Measurements from ENCODE around the gene GRM5. TPM values are rescaled to one million over a fixed set of nuclear protein-coding genes. Genes with fewer than 3 reads are reported as not detected.
A peak's percentile ranks its signal among the peaks of the same experiment; 100 is the strongest.
"Not testable (repeated sequence)": the region's sequence is repeated elsewhere in the genome, so short reads cannot be mapped to it uniquely, and the experiment has no call there.

GRM5 gene
- total and polyA plus RNA-seq, 4 donors = not detected

- no peaks in the 10 kb centered on the region for H3K9me3 ChIP-seq (ENCODE audit: control insufficient read depth in 4 of 4, low read length in 3 of 4)
- no peak overlapping the region for H3K27ac ChIP-seq (ENCODE audit: low read depth in 1 of 2, low read length in 2 of 2)
- TF ChIP-seq JUND (IDR thresholded peaks at IDR 0.05) (no peak), FOXA1 (IDR thresholded peaks at IDR 0.05) (no peak), HNF4G (IDR thresholded peaks at IDR 0.05) (no peak), RAD21 (IDR thresholded peaks at IDR 0.05) (no peak), TAF1 (conservative IDR thresholded peaks at IDR 0.05) (no peak), ATF3 (IDR thresholded peaks at IDR 0.05) (no peak), FOXA2 (IDR thresholded peaks at IDR 0.05) (no peak)
- TF ChIP-seq, protein P1, sequence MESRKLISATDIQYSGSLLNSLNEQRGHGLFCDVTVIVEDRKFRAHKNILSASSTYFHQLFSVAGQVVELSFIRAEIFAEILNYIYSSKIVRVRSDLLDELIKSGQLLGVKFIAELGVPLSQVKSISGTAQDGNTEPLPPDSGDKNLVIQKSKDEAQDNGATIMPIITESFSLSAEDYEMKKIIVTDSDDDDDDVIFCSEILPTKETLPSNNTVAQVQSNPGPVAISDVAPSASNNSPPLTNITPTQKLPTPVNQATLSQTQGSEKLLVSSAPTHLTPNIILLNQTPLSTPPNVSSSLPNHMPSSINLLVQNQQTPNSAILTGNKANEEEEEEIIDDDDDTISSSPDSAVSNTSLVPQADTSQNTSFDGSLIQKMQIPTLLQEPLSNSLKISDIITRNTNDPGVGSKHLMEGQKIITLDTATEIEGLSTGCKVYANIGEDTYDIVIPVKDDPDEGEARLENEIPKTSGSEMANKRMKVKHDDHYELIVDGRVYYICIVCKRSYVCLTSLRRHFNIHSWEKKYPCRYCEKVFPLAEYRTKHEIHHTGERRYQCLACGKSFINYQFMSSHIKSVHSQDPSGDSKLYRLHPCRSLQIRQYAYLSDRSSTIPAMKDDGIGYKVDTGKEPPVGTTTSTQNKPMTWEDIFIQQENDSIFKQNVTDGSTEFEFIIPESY (IDR thresholded peaks at IDR 0.05) = no peak
- no peak for DNase-seq (ENCODE audit: low spot score)
- peaks cover 2 to 8% (median 3%) of the 10 kb centered on the region in 4 donors for H3K4me1 ChIP-seq (ENCODE audit: control insufficient read depth in 4 of 4, insufficient read depth in 4 of 4, low read length in 3 of 4)
- no peaks in the 10 kb centered on the region for H3K36me3 ChIP-seq (ENCODE audit: control insufficient read depth in 4 of 4, insufficient read depth in 3 of 4, low read depth in 1 of 4, low read length in 3 of 4)
- 81% methylated on average over 2 of the region's 2 CpGs for WGBS
- H3K9ac ChIP-seq (ENCODE audit: low read depth in 1 of 2, low read length in 2 of 2) = no peak overlapping the region
- no peak overlapping the region for H3K4me3 ChIP-seq (ENCODE audit: low read depth in 1 of 3, low read length in 3 of 3)
- no peaks in the 10 kb centered on the region for H3K27me3 ChIP-seq (ENCODE audit: control insufficient read depth in 4 of 4, insufficient read depth in 4 of 4, low read length in 3 of 4)
These were observed 530.5 kb downstream of the GRM5 start for GRCh38 chr11:88535266-88535665.

DNA sequence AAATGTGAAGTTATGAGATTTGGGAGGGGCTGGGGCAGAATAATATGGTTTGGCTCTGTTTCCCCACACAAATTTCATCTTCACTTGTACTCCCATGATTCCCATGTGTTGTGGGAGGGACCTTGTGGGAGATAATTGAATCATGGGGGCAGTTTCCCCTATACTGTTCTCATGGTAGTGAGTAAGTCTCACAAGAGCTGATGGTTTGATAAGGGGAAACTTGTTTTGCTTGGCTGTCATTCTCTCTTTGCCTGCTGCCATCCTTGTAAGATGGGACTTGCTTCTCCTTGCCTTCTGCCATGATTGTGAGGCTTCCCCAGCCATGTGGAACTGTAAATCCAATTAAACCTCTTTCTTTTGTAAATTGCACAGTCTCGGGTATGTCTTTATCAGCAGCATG, 531.1 kb downstream of the GRM5 start:
- H3K36me3 ChIP-seq (ENCODE audit: control insufficient read depth in 4 of 4, insufficient read depth in 3 of 4, low read depth in 1 of 4, low read length in 3 of 4); H3K4me3 ChIP-seq (ENCODE audit: low read depth in 1 of 3, low read length in 3 of 3); H3K27ac ChIP-seq (ENCODE audit: low read depth in 1 of 2, low read length in 2 of 2); H3K4me1 ChIP-seq (ENCODE audit: control insufficient read depth in 4 of 4, insufficient read depth in 4 of 4, low read length in 3 of 4); H3K27me3 ChIP-seq (ENCODE audit: control insufficient read depth in 4 of 4, insufficient read depth in 4 of 4, low read length in 3 of 4); H3K9me3 ChIP-seq (ENCODE audit: control insufficient read depth in 4 of 4, low read length in 3 of 4); DNase-seq (ENCODE audit: low spot score); H3K9ac ChIP-seq (ENCODE audit: low read depth in 1 of 2, low read length in 2 of 2): not testable (repeated sequence)
- WGBS = 97% methylated on average over 1 of the region's 1 CpG

GRCh38 chr11:88534185-88534584, 531.6 kb downstream of the GRM5 start:
- peaks cover 2 to 8% (median 3%) of the 10 kb centered on the region in 4 donors for H3K4me1 ChIP-seq (ENCODE audit: control insufficient read depth in 4 of 4, insufficient read depth in 4 of 4, low read length in 3 of 4)
- H3K9ac ChIP-seq (ENCODE audit: low read depth in 1 of 2, low read length in 2 of 2) = no peak overlapping the region
- no peaks in the 10 kb centered on the region for H3K27me3 ChIP-seq (ENCODE audit: control insufficient read depth in 4 of 4, insufficient read depth in 4 of 4, low read length in 3 of 4)
- H3K4me3 ChIP-seq (ENCODE audit: low read depth in 1 of 3, low read length in 3 of 3) = peak overlapping the region in 1 of 3 donors; percentile 11
- DNase-seq (ENCODE audit: low spot score) = no peak
- no peaks in the 10 kb centered on the region for H3K36me3 ChIP-seq (ENCODE audit: control insufficient read depth in 4 of 4, insufficient read depth in 3 of 4, low read depth in 1 of 4, low read length in 3 of 4)
- no peak for TF ChIP-seq NR2F2 (IDR thresholded peaks at IDR 0.05)
- peak; percentile 49 to 64 for TF ChIP-seq HNF4A (conservative IDR thresholded peaks at IDR 0.05)
- peak; percentile 37 for TF ChIP-seq SP1 (IDR thresholded peaks at IDR 0.05)
- peak in 1 of 2 donors; percentile 31 for TF ChIP-seq RXRA (IDR thresholded peaks at IDR 0.05)
- no peaks in the 10 kb centered on the region for H3K9me3 ChIP-seq (ENCODE audit: control insufficient read depth in 4 of 4, low read length in 3 of 4)
- 62% methylated on average over 5 of the region's 5 CpGs for WGBS
- H3K27ac ChIP-seq (ENCODE audit: low read depth in 1 of 2, low read length in 2 of 2) = no peak overlapping the region

DNA sequence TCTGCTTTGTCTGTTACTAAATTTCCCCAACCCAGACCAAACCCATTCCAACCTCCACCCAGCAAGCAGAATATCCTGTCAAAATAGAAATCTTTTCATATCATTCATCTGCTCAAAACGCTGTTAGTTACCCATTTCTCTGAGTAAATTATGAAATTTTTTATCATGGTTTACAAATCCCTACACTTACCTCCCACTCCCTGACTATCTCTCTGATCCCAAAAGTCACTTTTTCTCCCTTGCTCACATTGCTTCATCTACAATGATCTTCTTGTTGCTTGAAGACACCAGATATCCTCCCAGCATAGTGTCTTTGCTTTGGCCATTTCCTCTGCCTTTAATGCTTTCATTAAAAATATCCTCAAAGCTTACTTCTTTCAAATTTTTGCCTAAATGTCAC, 532.8 kb downstream of the GRM5 start:
- WGBS = 80% methylated on average over 1 of the region's 1 CpG
- Histone ChIP-seq H3K9ac (ENCODE audit: low read depth in 1 of 2, low read length in 2 of 2) (no peak overlapping the region), H3K36me3 (ENCODE audit: control insufficient read depth in 4 of 4, insufficient read depth in 3 of 4, low read depth in 1 of 4, low read length in 3 of 4) (no peaks in the 10 kb centered on the region), H3K27me3 (ENCODE audit: control insufficient read depth in 4 of 4, insufficient read depth in 4 of 4, low read length in 3 of 4) (no peaks in the 10 kb centered on the region), H3K9me3 (ENCODE audit: control insufficient read depth in 4 of 4, low read length in 3 of 4) (no peaks in the 10 kb centered on the region), H3K4me3 (ENCODE audit: low read depth in 1 of 3, low read length in 3 of 3) (no peak overlapping the region), H3K27ac (ENCODE audit: low read depth in 1 of 2, low read length in 2 of 2) (no peak overlapping the region), H3K4me1 (ENCODE audit: control insufficient read depth in 4 of 4, insufficient read depth in 4 of 4, low read length in 3 of 4) (peaks cover 2 to 8% (median 3%) of the 10 kb centered on the region in 4 donors)
- TF ChIP-seq REST (IDR thresholded peaks at IDR 0.05) (no peak), FOXA1 (IDR thresholded peaks at IDR 0.05) (no peak)
- TF ChIP-seq, protein P2, sequence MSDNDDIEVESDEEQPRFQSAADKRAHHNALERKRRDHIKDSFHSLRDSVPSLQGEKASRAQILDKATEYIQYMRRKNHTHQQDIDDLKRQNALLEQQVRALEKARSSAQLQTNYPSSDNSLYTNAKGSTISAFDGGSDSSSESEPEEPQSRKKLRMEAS (IDR thresholded peaks at IDR 0.05) = no peak
- no peak for DNase-seq (ENCODE audit: low spot score)
